Measurements from ENCODE around the gene THEM5. TPM values are rescaled to one million over a fixed set of nuclear protein-coding genes. Genes with fewer than 3 reads are reported as not detected.

Gene THEM5
- total and polyA plus RNA-seq, 10 of the 15 experiments (the other 5 are each of a cell fraction or from before 2014, with no cell fraction given): 0.16 TPM; not detected in 9

DNA sequence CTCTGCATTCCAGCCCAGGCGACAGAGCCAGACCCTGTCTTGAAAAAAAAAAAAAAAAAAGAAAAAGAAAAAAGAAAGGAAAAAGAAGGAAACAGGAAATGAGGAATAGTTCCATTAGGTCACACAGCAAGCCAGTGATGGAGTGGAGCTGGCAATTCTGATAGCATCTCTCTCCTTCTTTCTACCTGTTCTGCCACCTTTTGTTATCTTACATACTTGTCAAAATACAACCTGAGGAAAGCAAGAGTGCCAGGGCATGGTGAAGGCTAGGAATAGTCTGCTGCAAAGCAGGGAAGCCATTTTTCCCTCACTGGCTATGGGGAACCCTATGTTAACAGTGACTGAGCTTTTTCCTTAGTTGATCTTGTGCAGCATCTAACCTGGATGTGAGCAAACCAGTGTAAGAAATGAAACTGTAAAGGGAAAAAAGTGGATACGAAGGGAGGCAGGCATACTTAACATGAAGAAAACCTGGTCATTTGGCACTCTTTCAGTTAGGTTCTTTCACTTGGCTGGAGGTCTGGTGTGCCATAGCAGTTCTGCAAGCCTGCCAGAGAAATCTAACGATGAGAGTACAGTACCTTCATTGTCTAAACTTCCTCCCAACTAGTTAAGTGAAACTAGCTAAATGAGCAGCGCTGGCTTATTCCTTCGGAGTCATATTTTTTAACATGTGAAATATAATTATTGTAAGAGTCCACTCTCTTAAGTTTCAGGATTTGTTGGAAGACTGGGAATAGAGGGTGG is 17.9 kb upstream of the THEM5 start:
- CTCF ChIA-PET: interaction anchor here (2.0 kb wide), 1 partner anchor 10 kb away, joined by 5 read pairs; no protein-coding TSS in a partner anchor
- DNase-seq (ENCODE audit: low read depth, low spot score) (no peak), FAIRE-seq (no peak), ATAC-seq (no peak)
- WGBS (ENCODE audit: insufficient coverage, insufficient replicate concordance, low lambda C conversion rate, missing lambda C conversion rate): 70% methylated on average over 4 of the region's 5 CpGs
- Histone ChIP-seq H3K4me1 (ENCODE audit: control insufficient read depth, insufficient read depth, low read length) (no peaks in the 10 kb centered on the region), H3K27me3 (replicated peaks in 1 of 2; ENCODE audit: control insufficient read depth in 2 of 2, insufficient read depth in 2 of 2, low read length in 1 of 2) (no peaks in the 10 kb centered on the region), H3K9ac (ENCODE audit: control insufficient read depth, insufficient read depth, low read length) (no peak overlapping the region), H3K27ac (ENCODE audit: control insufficient read depth, insufficient read depth) (no peak overlapping the region), H3K4me3 (no peak overlapping the region), H3K9me3 (replicated peaks; ENCODE audit: control insufficient read depth, insufficient read depth, low read length) (no peaks in the 10 kb centered on the region), H3K36me3 (ENCODE audit: control insufficient read depth in 2 of 2, insufficient read depth in 2 of 2, low read length in 1 of 2) (peaks cover 0 to 2% of the 10 kb centered on the region in 2 experiments; a peak in 1 of 4 replicates), H4K20me1 (ENCODE audit: control insufficient read depth, insufficient read depth) (no peaks in the 10 kb centered on the region), H3K4me2 (ENCODE audit: control insufficient read depth, insufficient read depth) (no peak overlapping the region), H2AFZ (ENCODE audit: control insufficient read depth, low read depth, low read length) (no peak overlapping the region), H3K79me2 (ENCODE audit: control insufficient read depth, insufficient read depth, low read length) (no peaks in the 10 kb centered on the region)
- intact Hi-C loops (cut with micrococcal nuclease; ENCODE audit: unreplicated experiment): no loop called here
- POLR2A ChIA-PET: interaction anchor here (0.5 kb wide), 1 partner anchor 13 kb away, joined by 3 read pairs; no protein-coding TSS in a partner anchor
- no TSS peak for BruUV-seq (replicated peaks)
- in situ Hi-C loops (cut with MboI): no loop called here
- RAD21 ChIA-PET (ENCODE audit: unreplicated experiment): interaction anchor here (0.7 to 0.8 kb wide), 2 partner anchors 12 to 13 kb away, joined by 3 to 4 read pairs; no protein-coding TSS in a partner anchor
- SMC1A ChIA-PET (ENCODE audit: uncharacterized antibody, unreplicated experiment): interaction anchor here (0.6 to 1.3 kb wide), 3 partner anchors 9 to 98 kb away, joined by 3 read pairs; no protein-coding TSS in a partner anchor
- TF ChIP-seq, protein P1, sequence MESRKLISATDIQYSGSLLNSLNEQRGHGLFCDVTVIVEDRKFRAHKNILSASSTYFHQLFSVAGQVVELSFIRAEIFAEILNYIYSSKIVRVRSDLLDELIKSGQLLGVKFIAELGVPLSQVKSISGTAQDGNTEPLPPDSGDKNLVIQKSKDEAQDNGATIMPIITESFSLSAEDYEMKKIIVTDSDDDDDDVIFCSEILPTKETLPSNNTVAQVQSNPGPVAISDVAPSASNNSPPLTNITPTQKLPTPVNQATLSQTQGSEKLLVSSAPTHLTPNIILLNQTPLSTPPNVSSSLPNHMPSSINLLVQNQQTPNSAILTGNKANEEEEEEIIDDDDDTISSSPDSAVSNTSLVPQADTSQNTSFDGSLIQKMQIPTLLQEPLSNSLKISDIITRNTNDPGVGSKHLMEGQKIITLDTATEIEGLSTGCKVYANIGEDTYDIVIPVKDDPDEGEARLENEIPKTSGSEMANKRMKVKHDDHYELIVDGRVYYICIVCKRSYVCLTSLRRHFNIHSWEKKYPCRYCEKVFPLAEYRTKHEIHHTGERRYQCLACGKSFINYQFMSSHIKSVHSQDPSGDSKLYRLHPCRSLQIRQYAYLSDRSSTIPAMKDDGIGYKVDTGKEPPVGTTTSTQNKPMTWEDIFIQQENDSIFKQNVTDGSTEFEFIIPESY (IDR thresholded peaks at IDR 0.05): no peak
- no peak for TF ChIP-seq SRF (IDR thresholded peaks at IDR 0.05; ENCODE audit: low read depth in 2 of 2, low read length in 2 of 2)
- TF ChIP-seq, protein P2, sequence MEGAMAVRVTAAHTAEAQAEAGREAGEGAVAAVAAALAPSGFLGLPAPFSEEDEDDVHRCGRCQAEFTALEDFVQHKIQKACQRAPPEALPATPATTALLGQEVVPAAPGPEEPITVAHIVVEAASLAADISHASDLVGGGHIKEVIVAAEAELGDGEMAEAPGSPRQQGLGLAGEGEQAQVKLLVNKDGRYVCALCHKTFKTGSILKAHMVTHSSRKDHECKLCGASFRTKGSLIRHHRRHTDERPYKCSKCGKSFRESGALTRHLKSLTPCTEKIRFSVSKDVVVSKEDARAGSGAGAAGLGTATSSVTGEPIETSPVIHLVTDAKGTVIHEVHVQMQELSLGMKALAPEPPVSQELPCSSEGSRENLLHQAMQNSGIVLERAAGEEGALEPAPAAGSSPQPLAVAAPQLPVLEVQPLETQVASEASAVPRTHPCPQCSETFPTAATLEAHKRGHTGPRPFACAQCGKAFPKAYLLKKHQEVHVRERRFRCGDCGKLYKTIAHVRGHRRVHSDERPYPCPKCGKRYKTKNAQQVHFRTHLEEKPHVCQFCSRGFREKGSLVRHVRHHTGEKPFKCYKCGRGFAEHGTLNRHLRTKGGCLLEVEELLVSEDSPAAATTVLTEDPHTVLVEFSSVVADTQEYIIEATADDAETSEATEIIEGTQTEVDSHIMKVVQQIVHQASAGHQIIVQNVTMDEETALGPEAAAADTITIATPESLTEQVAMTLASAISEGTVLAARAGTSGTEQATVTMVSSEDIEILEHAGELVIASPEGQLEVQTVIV (IDR thresholded peaks at IDR 0.05; ENCODE audit: borderline replicate concordance, partially characterized antibody): no peak
- no peak for TF ChIP-seq RELA (IDR thresholded peaks at IDR 0.05; ENCODE audit: borderline replicate concordance, partially characterized antibody)
- TF ChIP-seq, protein P3, sequence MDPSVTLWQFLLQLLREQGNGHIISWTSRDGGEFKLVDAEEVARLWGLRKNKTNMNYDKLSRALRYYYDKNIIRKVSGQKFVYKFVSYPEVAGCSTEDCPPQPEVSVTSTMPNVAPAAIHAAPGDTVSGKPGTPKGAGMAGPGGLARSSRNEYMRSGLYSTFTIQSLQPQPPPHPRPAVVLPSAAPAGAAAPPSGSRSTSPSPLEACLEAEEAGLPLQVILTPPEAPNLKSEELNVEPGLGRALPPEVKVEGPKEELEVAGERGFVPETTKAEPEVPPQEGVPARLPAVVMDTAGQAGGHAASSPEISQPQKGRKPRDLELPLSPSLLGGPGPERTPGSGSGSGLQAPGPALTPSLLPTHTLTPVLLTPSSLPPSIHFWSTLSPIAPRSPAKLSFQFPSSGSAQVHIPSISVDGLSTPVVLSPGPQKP (IDR thresholded peaks at IDR 0.05; ENCODE audit: low read depth, low read length): no peak
- TF ChIP-seq BACH1 (IDR thresholded peaks at IDR 0.05; ENCODE audit: borderline replicate concordance): no peak
- TF ChIP-seq HDAC2 (IDR thresholded peaks at IDR 0.05): no peak
- TF ChIP-seq, protein P4, sequence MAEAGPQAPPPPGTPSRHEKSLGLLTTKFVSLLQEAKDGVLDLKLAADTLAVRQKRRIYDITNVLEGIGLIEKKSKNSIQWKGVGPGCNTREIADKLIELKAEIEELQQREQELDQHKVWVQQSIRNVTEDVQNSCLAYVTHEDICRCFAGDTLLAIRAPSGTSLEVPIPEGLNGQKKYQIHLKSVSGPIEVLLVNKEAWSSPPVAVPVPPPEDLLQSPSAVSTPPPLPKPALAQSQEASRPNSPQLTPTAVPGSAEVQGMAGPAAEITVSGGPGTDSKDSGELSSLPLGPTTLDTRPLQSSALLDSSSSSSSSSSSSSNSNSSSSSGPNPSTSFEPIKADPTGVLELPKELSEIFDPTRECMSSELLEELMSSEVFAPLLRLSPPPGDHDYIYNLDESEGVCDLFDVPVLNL (IDR thresholded peaks at IDR 0.05; ENCODE audit: low read depth, low read length): no peak
- TF ChIP-seq, protein P5, sequence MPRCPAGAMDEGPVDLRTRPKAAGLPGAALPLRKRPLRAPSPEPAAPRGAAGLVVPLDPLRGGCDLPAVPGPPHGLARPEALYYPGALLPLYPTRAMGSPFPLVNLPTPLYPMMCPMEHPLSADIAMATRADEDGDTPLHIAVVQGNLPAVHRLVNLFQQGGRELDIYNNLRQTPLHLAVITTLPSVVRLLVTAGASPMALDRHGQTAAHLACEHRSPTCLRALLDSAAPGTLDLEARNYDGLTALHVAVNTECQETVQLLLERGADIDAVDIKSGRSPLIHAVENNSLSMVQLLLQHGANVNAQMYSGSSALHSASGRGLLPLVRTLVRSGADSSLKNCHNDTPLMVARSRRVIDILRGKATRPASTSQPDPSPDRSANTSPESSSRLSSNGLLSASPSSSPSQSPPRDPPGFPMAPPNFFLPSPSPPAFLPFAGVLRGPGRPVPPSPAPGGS (IDR thresholded peaks at IDR 0.05; ENCODE audit: borderline replicate concordance, insufficient read depth, low read depth, low read length, poor library complexity, severe bottlenecking): no peak
- TF ChIP-seq, protein P6, sequence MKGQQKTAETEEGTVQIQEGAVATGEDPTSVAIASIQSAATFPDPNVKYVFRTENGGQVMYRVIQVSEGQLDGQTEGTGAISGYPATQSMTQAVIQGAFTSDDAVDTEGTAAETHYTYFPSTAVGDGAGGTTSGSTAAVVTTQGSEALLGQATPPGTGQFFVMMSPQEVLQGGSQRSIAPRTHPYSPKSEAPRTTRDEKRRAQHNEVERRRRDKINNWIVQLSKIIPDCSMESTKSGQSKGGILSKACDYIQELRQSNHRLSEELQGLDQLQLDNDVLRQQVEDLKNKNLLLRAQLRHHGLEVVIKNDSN (IDR thresholded peaks at IDR 0.05; ENCODE audit: borderline replicate concordance, extremely low read length, insufficient read depth, low read depth, low read length): no peak
- no peak for TF ChIP-seq GABPA (IDR thresholded peaks at IDR 0.05; ENCODE audit: low read depth)
- TF ChIP-seq CBX5 (IDR thresholded peaks at IDR 0.05; ENCODE audit: low read depth): no peak
- TF ChIP-seq NRF1 (conservative IDR thresholded peaks at IDR 0.05; ENCODE audit: low read depth, low read length): no peak

Measured in GM12878 (cell line).